ENCODE data around the gene CADM1.

GRCh38 chr11:115201111-115201792, 303.0 kb downstream of the CADM1 start:
- TF ChIP-seq CTCF (IDR thresholded peaks at IDR 0.05) (no peak), POLR2A (IDR thresholded peaks at IDR 0.05) (no peak)
